H1 (cell line): ENCODE data around the gene ZNF528. TPM values are rescaled to one million over a fixed set of nuclear protein-coding genes. Genes with fewer than 3 reads are reported as not detected.

Experiments used
- CBX8 ChIP-seq: fragments of 300-800, 300-1000 bp; sonication (generic); IDR thresholded peaks from 2 replicates; pipeline ENCODE4 v1.7.1; 2016; ENCODE audit warnings: low read depth, low read length, borderline replicate concordance
- RFX5 ChIP-seq: IDR thresholded peaks from 2 replicates; pipeline ENCODE4 v1.6.1; 2011; ENCODE audit warnings: low read depth, low read length, improper control_type of control experiment, borderline replicate concordance
- SUZ12 ChIP-seq: fragments of 200-600 bp; sonication (generic); IDR thresholded peaks from 2 replicates; pipeline ENCODE4 v1.6.1; 2012; ENCODE audit warnings: mild to moderate bottlenecking, inconsistent platforms, low read length, moderate library complexity, mixed read lengths
- USF2 ChIP-seq: IDR thresholded peaks from 2 replicates; pipeline ENCODE4 v1.6.1; 2011; ENCODE audit warnings: low read length, improper control_type of control experiment
- polyA plus RNA-seq, 7 experiments: library from polyadenylated mRNA; depleted of rRNA in 3 of 7; stranded (reverse) in 5 of 7; unstranded in 2 of 7; fragments of >200 nt in 5 of 7; fragments of 200-250 nt in 2 of 7; gene quantifications; 1 replicate in 5 of 7; 2 replicates in 1 of 7; 4 replicates in 1 of 7; pipeline versions ENCODE4 v1.2.1 to v1.2.3, GENCODE V29; 2011 to 2013; ENCODE audit warnings: missing spikeins in 2 of 7, mixed read lengths in 2 of 7
- total RNA-seq: library from RNA; stranded (reverse); fragmentation: NEBNext Ultra II Directional; extraction: Animal tissue kit (Norgen Biotek cat#: 25700); gene quantifications from 2 replicates; pipeline ENCODE4 v1.2.1, GENCODE V29; 2021

Gene ZNF528
- total and polyA plus RNA-seq, 2 of the 8 experiments (the other 6 are each of a cell fraction or from before 2014, with no cell fraction given) = 0.58 to 4.2 TPM

GRCh38 chr19:52369559-52370340 is 27.9 kb upstream of the ZNF528 start, which contains the start of gene ZNF880 (continued):
- TF ChIP-seq USF2 = no peak
- no peak for TF ChIP-seq RFX5
- TF ChIP-seq SUZ12 = no peak
- no peak for TF ChIP-seq CBX8
